ENCODE data around the gene SLC29A2. TPM values are rescaled to one million over a fixed set of nuclear protein-coding genes. Genes with fewer than 3 reads are reported as not detected.

Gene SLC29A2
- total and polyA plus RNA-seq, 12 donors, result 7.8 to 50.6 (median 9.8) TPM

DNA sequence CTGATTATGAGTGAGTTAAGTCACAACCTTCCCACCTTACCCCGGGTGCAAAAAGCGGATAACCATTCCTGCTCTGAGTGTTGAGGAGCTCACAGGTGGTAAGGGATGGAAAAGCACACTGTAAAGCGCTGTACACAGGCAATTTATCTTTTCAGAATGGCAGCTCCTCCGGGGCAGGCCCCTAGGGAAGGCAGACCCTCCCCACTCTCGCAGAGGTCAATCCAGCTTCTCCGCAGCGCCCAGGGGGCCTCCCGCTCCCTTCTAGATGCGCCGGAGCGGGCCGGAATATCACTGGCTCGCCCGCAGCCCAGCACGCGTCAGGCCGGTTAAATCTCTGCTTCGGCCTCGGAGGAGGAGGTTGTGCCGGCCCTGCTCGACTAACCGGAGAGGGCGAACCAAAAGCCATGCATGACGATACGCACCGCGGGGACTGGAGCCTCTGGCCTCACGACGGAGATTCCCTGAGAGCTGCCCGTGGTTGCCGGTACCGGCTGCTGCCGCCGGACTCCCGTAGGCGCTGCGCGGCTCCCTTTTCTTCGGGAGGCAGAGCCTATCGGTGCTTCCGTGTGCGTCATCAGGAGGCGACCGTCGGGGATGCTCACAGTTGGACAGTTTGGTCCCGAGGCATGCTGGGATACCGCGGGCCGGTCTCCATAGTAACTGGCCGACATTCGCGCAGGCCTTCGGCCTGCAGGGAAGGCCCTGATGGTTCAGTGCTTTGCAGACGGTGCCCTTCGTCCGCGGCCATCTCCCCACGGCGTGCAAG lies 26.8 kb downstream of the SLC29A2 start, which contains the start of gene BRMS1:
TSS of gene BRMS1 (minus strand) at position 555 of the 766 bp plus-strand sequence. CDS start 2,870 bp downstream, outside the sequence.
- intact Hi-C loops (cut with DNase I), result loop anchor here in 4 of 10 donors (5.0 kb wide), 3 partner anchors 32 to 43 kb away; no protein-coding TSS in a partner anchor
- peaks cover 0 to 5% (median 0%) of the 10 kb centered on the region in 7 donors for H3K27me3 ChIP-seq
- H3K36me3 ChIP-seq, result peaks cover 2 to 35% (median 20%) of the 10 kb centered on the region in 9 donors
- TF ChIP-seq, protein P1, sequence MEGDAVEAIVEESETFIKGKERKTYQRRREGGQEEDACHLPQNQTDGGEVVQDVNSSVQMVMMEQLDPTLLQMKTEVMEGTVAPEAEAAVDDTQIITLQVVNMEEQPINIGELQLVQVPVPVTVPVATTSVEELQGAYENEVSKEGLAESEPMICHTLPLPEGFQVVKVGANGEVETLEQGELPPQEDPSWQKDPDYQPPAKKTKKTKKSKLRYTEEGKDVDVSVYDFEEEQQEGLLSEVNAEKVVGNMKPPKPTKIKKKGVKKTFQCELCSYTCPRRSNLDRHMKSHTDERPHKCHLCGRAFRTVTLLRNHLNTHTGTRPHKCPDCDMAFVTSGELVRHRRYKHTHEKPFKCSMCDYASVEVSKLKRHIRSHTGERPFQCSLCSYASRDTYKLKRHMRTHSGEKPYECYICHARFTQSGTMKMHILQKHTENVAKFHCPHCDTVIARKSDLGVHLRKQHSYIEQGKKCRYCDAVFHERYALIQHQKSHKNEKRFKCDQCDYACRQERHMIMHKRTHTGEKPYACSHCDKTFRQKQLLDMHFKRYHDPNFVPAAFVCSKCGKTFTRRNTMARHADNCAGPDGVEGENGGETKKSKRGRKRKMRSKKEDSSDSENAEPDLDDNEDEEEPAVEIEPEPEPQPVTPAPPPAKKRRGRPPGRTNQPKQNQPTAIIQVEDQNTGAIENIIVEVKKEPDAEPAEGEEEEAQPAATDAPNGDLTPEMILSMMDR (IDR thresholded peaks at IDR 0.05), result peak in 4 of 9 donors; percentile 14 to 33 (median 20)
- peaks cover 16 to 48% (median 39%) of the 10 kb centered on the region in 9 donors for H3K4me1 ChIP-seq
- DNase-seq, result peak; percentile 98 to 99
- WGBS, 2 donors, result 0% methylated on average over 59 of the region's 59 CpGs
- peak within 1 kb of the TSS in 9 of 10 donors; percentile 61 to 88 (median 84) for H3K27ac ChIP-seq
- peak within 1 kb of the TSS; percentile 81 to 100 (median 94) for H3K4me3 ChIP-seq
- peak; percentile 84 to 96 (median 92) for ATAC-seq
- H3K9me3 ChIP-seq, result no peaks in the 10 kb centered on the region

DNA sequence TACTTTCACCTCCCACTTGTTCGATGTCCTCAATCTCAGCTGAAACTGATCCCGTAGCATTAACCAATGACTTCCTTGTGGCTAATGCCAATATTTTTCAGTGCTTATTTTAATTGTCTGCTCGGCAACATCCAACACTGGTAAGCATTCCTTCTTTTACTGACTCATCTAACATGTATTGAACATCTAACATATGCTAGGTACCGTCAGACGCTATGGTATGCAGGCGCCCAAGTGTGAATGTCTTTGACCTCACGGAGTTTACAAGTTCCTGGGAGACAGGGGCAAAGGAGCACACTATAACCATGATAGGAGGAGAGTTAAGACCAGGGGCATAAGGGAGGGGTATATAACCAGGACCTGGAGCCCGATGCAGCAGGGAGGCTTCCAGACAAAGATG lies 28.4 kb downstream of the SLC29A2 start:
- Histone ChIP-seq H3K4me1 (peaks cover 16 to 42% (median 38%) of the 10 kb centered on the region in 9 donors), H3K27me3 (peaks cover 0 to 5% (median 0%) of the 10 kb centered on the region in 7 donors), H3K36me3 (peaks cover 2 to 50% (median 31%) of the 10 kb centered on the region in 9 donors), H3K4me3 (no peak overlapping the region), H3K9me3 (no peaks in the 10 kb centered on the region), H3K27ac (no peak overlapping the region)
- 91 to 93% methylated on average over 8 of the region's 8 CpGs for WGBS, 2 donors
- no peak for DNase-seq
- intact Hi-C loops (cut with DNase I), result loop anchor here in 1 of 10 donors (5.0 kb wide), 1 partner anchor 36 kb away; no protein-coding TSS in a partner anchor
- TF ChIP-seq, protein P1 (IDR thresholded peaks at IDR 0.05), result no peak
- no peak for ATAC-seq

DNA sequence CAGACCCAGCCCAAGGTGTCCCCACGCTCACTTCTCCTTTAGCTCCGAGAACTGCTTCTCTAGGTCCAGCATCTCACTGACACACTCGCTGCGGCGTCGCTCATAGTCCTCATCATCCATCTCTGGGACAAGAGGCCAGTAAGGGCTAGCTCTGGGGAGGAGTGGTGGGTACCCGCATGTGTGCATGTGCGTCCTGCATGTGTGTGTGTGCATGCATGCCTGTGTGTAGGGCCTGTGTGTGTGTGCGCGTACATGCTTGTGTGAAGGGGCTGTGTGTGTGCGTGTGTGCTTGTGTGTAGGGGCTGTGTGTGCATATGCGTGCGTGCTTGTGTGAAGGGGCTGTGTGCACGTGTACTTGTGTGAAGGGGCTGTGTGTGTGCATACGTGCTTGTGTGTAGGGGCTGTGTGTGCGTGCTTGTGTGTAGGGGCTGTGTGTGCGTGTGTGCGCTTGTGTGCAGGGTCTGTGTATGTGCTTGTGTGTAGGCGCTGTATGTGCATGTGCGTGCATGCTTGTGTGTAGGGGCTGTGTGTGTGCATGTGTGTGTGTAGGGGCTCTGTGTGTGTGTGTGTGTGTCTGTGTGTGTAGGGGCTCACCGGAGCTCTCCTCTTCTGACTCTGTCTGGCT lies 29.9 kb downstream of the SLC29A2 start:
- ATAC-seq (no peak), DNase-seq (no peak)
- no peaks in the 10 kb centered on the region for H3K9me3 ChIP-seq
- peaks cover 2 to 63% (median 31%) of the 10 kb centered on the region in 9 donors for H3K36me3 ChIP-seq
- no peak overlapping the region for H3K4me3 ChIP-seq
- TF ChIP-seq, protein P1 (IDR thresholded peaks at IDR 0.05), result no peak
- no peak overlapping the region for H3K27ac ChIP-seq
- peaks cover 15 to 41% (median 35%) of the 10 kb centered on the region in 9 donors for H3K4me1 ChIP-seq
- intact Hi-C loops (cut with DNase I), result loop anchor here in 1 of 10 donors (5.0 kb wide), 1 partner anchor 34 kb away; no protein-coding TSS in a partner anchor
- 94 to 95% methylated on average over 21 of the region's 21 CpGs for WGBS, 2 donors
- no peaks in the 10 kb centered on the region for H3K27me3 ChIP-seq
